HL-60 (cell line): ENCODE results near the gene CHID1.

Source experiments
- DNase-seq, 2 experiments: peaks; one replicate each; pipeline ENCODE4 v3.0.0-alpha.2; 2010 to 2020; ENCODE audit warnings: low read depth in 1 of 2, low spot score in 1 of 2
- H3K27ac ChIP-seq: fragments of 250-450 bp; sonication (Bioruptor Pico); replicated peaks from 2 replicates; pipeline ENCODE4 v1.5.1; 2020; ENCODE audit warnings: mild to moderate bottlenecking, moderate library complexity
- H3K27me3 ChIP-seq: fragments of 250-450 bp; sonication (Bioruptor Pico); 2 replicates; pipeline ENCODE4 v1.5.1; 2021; ENCODE audit warnings: mild to moderate bottlenecking, moderate library complexity; ENCODE audit not compliant: insufficient read depth, poor library complexity, severe bottlenecking
- H3K4me3 ChIP-seq: replicated peaks from 2 replicates; pipeline ENCODE4 v1.5.1; 2011; ENCODE audit warnings: mild to moderate bottlenecking, control low read depth, low read length; ENCODE audit not compliant: insufficient read depth
- CTCF ChIP-seq: IDR thresholded peaks from one replicate; pipeline ENCODE4 v1.5.1; 2011; ENCODE audit warnings: low read length, control low read depth, inconsistent platforms; ENCODE audit not compliant: insufficient read depth
- GABPA ChIP-seq: IDR thresholded peaks from 2 replicates; pipeline ENCODE4 v1.6.1; 2012; ENCODE audit warnings: low read depth
- POLR2AphosphoS5 ChIP-seq: IDR thresholded peaks from 2 replicates; pipeline ENCODE4 v1.6.1; 2012; ENCODE audit warnings: low read depth
- REST ChIP-seq: IDR thresholded peaks from 2 replicates; pipeline ENCODE4 v1.6.1; 2012; ENCODE audit warnings: low read depth; ENCODE audit not compliant: insufficient replicate concordance
- SPI1 ChIP-seq: IDR thresholded peaks from 2 replicates; pipeline ENCODE4 v1.6.1; 2012; ENCODE audit warnings: low read depth, mild to moderate bottlenecking, borderline replicate concordance

Gene CHID1

GRCh38 chr11:934527-934926 is 23.9 kb upstream of the CHID1 start:
- no peaks in the 10 kb centered on the region for H3K27me3 ChIP-seq
- TF ChIP-seq POLR2AphosphoS5 (no peak), GABPA (no peak), SPI1 (no peak), REST (no peak), CTCF (no peak)
- no peak overlapping the region for H3K4me3 ChIP-seq
- no peak for DNase-seq
- no peak overlapping the region for H3K27ac ChIP-seq

- DNase-seq = no peak
- TF ChIP-seq SPI1 (no peak), CTCF (no peak), POLR2AphosphoS5 (no peak), REST (no peak), GABPA (no peak)
- no peak overlapping the region for H3K4me3 ChIP-seq
- no peaks in the 10 kb centered on the region for H3K27me3 ChIP-seq
- H3K27ac ChIP-seq = no peak overlapping the region
These were observed 23.3 kb upstream of the CHID1 start for GRCh38 chr11:933936-934335.

GRCh38 chr11:933142-933851 is 22.7 kb upstream of the CHID1 start:
- H3K4me3 ChIP-seq = no peak overlapping the region
- no peak overlapping the region for H3K27ac ChIP-seq
- H3K27me3 ChIP-seq = no peaks in the 10 kb centered on the region
- TF ChIP-seq REST (no peak), CTCF (no peak), SPI1 (no peak; the same call in 1 of the 2 replicates), POLR2AphosphoS5 (no peak), GABPA (no peak)
- DNase-seq = no peak
